ENCODE results near the gene NEK9.

Gene NEK9

GRCh38 chr14:75096959-75097358, 29.9 kb downstream of the NEK9 start:
- Mint-ChIP-seq H3K9me3 (no peaks in the 10 kb centered on the region), H3K4me3 (no peak overlapping the region)
- TF ChIP-seq CTCF (IDR thresholded peaks at IDR 0.05; ENCODE audit: unreplicated experiment in 3 of 3): no peak

GRCh38 chr14:75095690-75096089, 31.2 kb downstream of the NEK9 start:
- no peak overlapping the region for H3K27ac Mint-ChIP-seq
- H3K36me3 Mint-ChIP-seq (ENCODE audit: low read depth): peaks cover 69% of the 10 kb centered on the region
- no peaks in the 10 kb centered on the region for H3K27me3 Mint-ChIP-seq (ENCODE audit: low read depth)
- no peak overlapping the region for H3K4me3 Mint-ChIP-seq
- peaks cover 17% of the 10 kb centered on the region for H3K4me1 Mint-ChIP-seq
- no peak for TF ChIP-seq CTCF (IDR thresholded peaks at IDR 0.05; ENCODE audit: unreplicated experiment in 3 of 3)
- no peaks in the 10 kb centered on the region for H3K9me3 Mint-ChIP-seq

More at GRCh38 chr14:75096959-75097358, 29.9 kb downstream of the NEK9 start:
- no peaks in the 10 kb centered on the region for H3K27me3 Mint-ChIP-seq (ENCODE audit: low read depth)
- peaks cover 70% of the 10 kb centered on the region for H3K36me3 Mint-ChIP-seq (ENCODE audit: low read depth)
- H3K27ac Mint-ChIP-seq: no peak overlapping the region
- H3K4me1 Mint-ChIP-seq: peaks cover 17% of the 10 kb centered on the region

GRCh38 chr14:75094896-75095295, 32.0 kb downstream of the NEK9 start:
- Mint-ChIP-seq H3K27ac (no peak overlapping the region), H3K9me3 (no peaks in the 10 kb centered on the region), H3K36me3 (ENCODE audit: low read depth) (peaks cover 70% of the 10 kb centered on the region), H3K4me3 (no peak overlapping the region), H3K27me3 (ENCODE audit: low read depth) (no peaks in the 10 kb centered on the region), H3K4me1 (peaks cover 17% of the 10 kb centered on the region)
- no peak for TF ChIP-seq CTCF (IDR thresholded peaks at IDR 0.05; ENCODE audit: unreplicated experiment in 3 of 3)

DNA sequence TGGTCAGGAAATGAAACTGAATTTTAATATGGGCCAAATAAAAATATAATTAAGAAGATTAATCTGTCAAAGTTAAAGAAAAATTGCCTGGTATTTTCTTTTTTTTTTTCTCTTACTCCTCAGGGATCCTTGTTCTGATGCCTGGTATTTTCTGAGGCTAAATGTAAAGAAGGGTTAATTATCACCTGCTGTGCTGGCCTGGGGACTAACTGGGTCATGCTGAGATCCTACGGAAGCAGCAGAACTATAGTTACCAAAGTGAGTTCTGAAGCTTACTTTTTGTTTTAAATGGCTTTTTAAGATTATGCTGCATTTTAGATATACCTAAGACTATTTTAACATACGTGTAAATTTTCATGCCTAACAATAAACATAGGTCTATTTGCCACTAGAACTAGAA, 34.1 kb downstream of the NEK9 start:
- Mint-ChIP-seq H3K36me3 (ENCODE audit: low read depth) (peaks cover 56% of the 10 kb centered on the region), H3K4me1 (peaks cover 4% of the 10 kb centered on the region), H3K9me3 (no peaks in the 10 kb centered on the region), H3K4me3 (no peak overlapping the region), H3K27ac (no peak overlapping the region), H3K27me3 (ENCODE audit: low read depth) (no peaks in the 10 kb centered on the region)
- no peak for TF ChIP-seq CTCF (IDR thresholded peaks at IDR 0.05; ENCODE audit: unreplicated experiment in 3 of 3)

- Mint-ChIP-seq H3K4me1 (no peaks in the 10 kb centered on the region), H3K27me3 (ENCODE audit: low read depth) (no peaks in the 10 kb centered on the region), H3K4me3 (no peak overlapping the region), H3K27ac (no peak overlapping the region), H3K36me3 (ENCODE audit: low read depth) (peaks cover 57% of the 10 kb centered on the region), H3K9me3 (no peaks in the 10 kb centered on the region)
- no peak for TF ChIP-seq CTCF (IDR thresholded peaks at IDR 0.05; ENCODE audit: unreplicated experiment in 3 of 3)
Measured at GRCh38 chr14:75091251-75091650, 35.6 kb downstream of the NEK9 start.

DNA sequence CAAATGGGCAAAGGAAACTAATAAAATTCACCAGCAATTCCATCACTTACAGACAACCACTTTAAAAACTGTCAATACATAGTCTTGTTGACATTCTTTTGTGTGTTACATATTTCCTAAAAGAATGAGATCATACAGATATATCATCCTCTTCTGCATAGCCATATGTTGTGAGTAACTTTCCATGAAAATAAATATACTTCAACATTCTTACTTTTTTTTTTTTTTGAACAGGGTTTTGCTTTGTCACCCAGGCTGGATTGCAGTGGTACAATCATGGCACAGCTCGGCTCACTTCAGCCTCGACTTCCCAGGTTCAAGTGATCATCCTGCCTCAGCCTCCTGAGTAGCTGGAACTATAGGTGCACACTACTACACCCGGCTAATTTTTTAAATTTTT, 36.5 kb downstream of the NEK9 start:
- no peaks in the 10 kb centered on the region for H3K9me3 Mint-ChIP-seq
- H3K4me1 Mint-ChIP-seq: no peaks in the 10 kb centered on the region
- no peaks in the 10 kb centered on the region for H3K27me3 Mint-ChIP-seq (ENCODE audit: low read depth)
- no peak for TF ChIP-seq CTCF (IDR thresholded peaks at IDR 0.05; ENCODE audit: unreplicated experiment in 3 of 3)
- no peak overlapping the region for H3K27ac Mint-ChIP-seq
- H3K4me3 Mint-ChIP-seq: no peak overlapping the region
- peaks cover 58% of the 10 kb centered on the region for H3K36me3 Mint-ChIP-seq (ENCODE audit: low read depth)
